ENCODE measurements around the gene CELA2A.

GRCh38 chr1:15515022-15515663 lies 58.6 kb downstream of the CELA2A start:
- TF ChIP-seq, protein P1, sequence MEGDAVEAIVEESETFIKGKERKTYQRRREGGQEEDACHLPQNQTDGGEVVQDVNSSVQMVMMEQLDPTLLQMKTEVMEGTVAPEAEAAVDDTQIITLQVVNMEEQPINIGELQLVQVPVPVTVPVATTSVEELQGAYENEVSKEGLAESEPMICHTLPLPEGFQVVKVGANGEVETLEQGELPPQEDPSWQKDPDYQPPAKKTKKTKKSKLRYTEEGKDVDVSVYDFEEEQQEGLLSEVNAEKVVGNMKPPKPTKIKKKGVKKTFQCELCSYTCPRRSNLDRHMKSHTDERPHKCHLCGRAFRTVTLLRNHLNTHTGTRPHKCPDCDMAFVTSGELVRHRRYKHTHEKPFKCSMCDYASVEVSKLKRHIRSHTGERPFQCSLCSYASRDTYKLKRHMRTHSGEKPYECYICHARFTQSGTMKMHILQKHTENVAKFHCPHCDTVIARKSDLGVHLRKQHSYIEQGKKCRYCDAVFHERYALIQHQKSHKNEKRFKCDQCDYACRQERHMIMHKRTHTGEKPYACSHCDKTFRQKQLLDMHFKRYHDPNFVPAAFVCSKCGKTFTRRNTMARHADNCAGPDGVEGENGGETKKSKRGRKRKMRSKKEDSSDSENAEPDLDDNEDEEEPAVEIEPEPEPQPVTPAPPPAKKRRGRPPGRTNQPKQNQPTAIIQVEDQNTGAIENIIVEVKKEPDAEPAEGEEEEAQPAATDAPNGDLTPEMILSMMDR (conservative IDR thresholded peaks at IDR 0.05; ENCODE audit: low read depth, low read length) = no peak
- no peak for TF ChIP-seq EZH2 (IDR thresholded peaks at IDR 0.05; ENCODE audit: borderline replicate concordance, low read depth, low read length, poor library complexity, severe bottlenecking)

Measured in A673 (cell line).